Left lung (tissue), 10 donors: ENCODE results near the gene MLST8. TPM values are rescaled to one million over a fixed set of nuclear protein-coding genes. Genes with fewer than 3 reads are reported as not detected.

Experiments used
- ATAC-seq: fragments of 200-7000 bp; cut with Tn5 transposase; one replicate; pipeline ENCODE4 v1.9.1; 2020; ENCODE audit warnings: moderate library complexity
- DNase-seq, 4 donors: peaks; one replicate each; pipeline ENCODE4 v3.0.0-alpha.2; 2013 to 2020
- H3K27ac ChIP-seq, 2 donors: fragments of 200-600 bp; sonication (generic) in 1 of 2; one replicate each; pipeline versions ENCODE4 v1.5.0 to v1.8.0; 2020 to 2021
- H3K27me3 ChIP-seq, 2 donors: fragments of 200-600 bp; sonication (generic) in 1 of 2; one replicate each; pipeline versions ENCODE4 v1.5.0 to v1.8.0; 2020 to 2021
- H3K36me3 ChIP-seq, 2 donors: fragments of 200-600 bp; sonication (generic) in 1 of 2; one replicate each; pipeline versions ENCODE4 v1.5.0 to v1.8.0; 2020 to 2021
- H3K4me1 ChIP-seq, 2 donors: fragments of 200-600 bp; one replicate each; pipeline ENCODE4 v1.8.0; 2021
- H3K4me3 ChIP-seq, 2 donors: fragments of 200-600 bp; sonication (generic) in 1 of 2; one replicate each; pipeline versions ENCODE4 v1.5.0 to v1.8.0; 2020 to 2021; ENCODE audit warnings: mild to moderate bottlenecking in 1 of 2
- H3K9me3 ChIP-seq, 2 donors: fragments of 200-600 bp; sonication (generic) in 1 of 2; one replicate each; pipeline versions ENCODE4 v1.5.0 to v1.8.0; 2020 to 2021
- intact Hi-C, 2 donors: fragments of 100-400 bp; cut with DNase I; formaldehyde crosslinking; loops; one replicate each; pipeline versions ENCODE4 v1.11.2 to v1.14.2; 2022
- polyA plus RNA-seq, 6 donors: library from polyadenylated mRNA; unstranded; fragments of 120-200 nt; gene quantifications; one replicate each; pipeline ENCODE4 v1.2.1, GENCODE V29; 2013; ENCODE audit not compliant: insufficient read length in 6 of 6
- total RNA-seq, 2 donors: library from RNA; stranded (reverse); fragmentation: NEBNext Ultra II Directional; extraction: Animal tissue kit (Norgen Biotek cat#: 25700); gene quantifications; one replicate each; pipeline ENCODE4 v1.2.1, GENCODE V29; 2021
- TF ChIP-seq, protein P1 (sequence below), 2 donors: fragments of 200-600 bp; sonication (generic) in 1 of 2; IDR thresholded peaks; one replicate each; pipeline versions ENCODE4 v1.5.0 to v1.8.0; 2021; ENCODE audit warnings: antibody characterized with exemption in 2 of 2
- donor health status: DM: no; HTN: yes; CAD: no.
- donor health status: DM: no; HTN: no; CAD: no.

The MLST8 gene
- total and polyA plus RNA-seq, 8 donors, result 29.8 to 40.3 (median 37.0) TPM

GRCh38 chr16:2211923-2212347, 6.7 kb downstream of the MLST8 start:
- no peak overlapping the region for H3K4me3 ChIP-seq
- peaks cover 21 to 47% of the 10 kb centered on the region in 2 donors for H3K4me1 ChIP-seq
- H3K9me3 ChIP-seq, result no peaks in the 10 kb centered on the region
- peak overlapping the region; percentile 8 to 68 for H3K27ac ChIP-seq
- intact Hi-C loops, result no loop called here
- DNase-seq (no peak), ATAC-seq (no peak)
- H3K36me3 ChIP-seq, result peaks cover 0 to 55% of the 10 kb centered on the region in 2 donors
- TF ChIP-seq, protein P1, sequence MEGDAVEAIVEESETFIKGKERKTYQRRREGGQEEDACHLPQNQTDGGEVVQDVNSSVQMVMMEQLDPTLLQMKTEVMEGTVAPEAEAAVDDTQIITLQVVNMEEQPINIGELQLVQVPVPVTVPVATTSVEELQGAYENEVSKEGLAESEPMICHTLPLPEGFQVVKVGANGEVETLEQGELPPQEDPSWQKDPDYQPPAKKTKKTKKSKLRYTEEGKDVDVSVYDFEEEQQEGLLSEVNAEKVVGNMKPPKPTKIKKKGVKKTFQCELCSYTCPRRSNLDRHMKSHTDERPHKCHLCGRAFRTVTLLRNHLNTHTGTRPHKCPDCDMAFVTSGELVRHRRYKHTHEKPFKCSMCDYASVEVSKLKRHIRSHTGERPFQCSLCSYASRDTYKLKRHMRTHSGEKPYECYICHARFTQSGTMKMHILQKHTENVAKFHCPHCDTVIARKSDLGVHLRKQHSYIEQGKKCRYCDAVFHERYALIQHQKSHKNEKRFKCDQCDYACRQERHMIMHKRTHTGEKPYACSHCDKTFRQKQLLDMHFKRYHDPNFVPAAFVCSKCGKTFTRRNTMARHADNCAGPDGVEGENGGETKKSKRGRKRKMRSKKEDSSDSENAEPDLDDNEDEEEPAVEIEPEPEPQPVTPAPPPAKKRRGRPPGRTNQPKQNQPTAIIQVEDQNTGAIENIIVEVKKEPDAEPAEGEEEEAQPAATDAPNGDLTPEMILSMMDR (IDR thresholded peaks at IDR 0.05), result no peak
- no peaks in the 10 kb centered on the region for H3K27me3 ChIP-seq

DNA sequence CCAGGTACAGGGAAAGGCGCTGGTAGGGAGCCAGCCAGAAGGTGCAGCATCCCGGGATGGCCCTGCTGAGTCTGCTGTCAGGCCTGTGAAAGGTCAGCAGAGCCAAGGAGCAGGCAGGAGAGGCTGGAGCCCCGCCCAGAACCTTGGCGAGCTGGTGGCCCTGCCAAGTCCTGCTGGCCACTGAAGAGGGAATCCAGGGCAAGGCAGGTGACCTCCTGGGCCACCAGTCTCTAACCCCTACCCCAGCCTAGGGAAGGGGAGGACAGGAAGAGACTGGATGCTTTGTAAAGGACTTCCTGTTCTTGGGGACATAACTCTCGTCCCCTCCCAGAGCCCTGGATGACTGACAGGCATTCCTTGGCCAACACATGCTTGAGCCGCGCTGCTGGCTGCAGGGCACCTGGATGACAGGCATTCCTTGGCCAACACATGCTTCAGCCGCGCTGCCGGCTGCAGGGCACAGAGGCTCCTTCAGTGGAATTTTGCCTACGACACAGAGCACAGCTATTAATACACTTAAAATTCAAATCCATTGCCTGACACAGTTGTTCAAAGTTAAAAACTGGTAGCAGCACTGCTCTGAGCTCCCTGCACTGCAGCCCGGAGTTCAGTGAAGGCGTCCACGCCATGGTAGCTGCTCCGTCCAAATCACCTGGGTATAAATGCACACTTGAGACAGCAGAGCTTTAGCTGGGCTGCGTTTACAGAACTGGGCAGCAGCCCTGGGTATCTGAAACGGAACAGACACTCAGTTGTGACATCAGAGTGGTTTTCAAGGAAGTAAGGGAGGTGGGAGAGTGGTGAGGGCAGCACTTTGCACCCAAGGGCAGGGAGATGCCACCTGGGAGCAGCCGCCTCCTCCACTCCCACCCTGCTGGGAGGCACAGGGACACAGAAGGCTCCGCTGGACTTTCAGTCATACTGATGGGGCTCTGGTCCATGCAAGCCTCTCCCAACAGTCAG, 7.4 kb downstream of the MLST8 start:
- H3K36me3 ChIP-seq, result peaks cover 0 to 48% of the 10 kb centered on the region in 2 donors
- H3K27ac ChIP-seq, result peak overlapping the region; percentile 8 to 68
- DNase-seq, result peak in 2 of 4 donors; percentile 59 to 82
- no peaks in the 10 kb centered on the region for H3K9me3 ChIP-seq
- H3K4me3 ChIP-seq, result peak overlapping the region in 1 of 2 donors; percentile 87
- ATAC-seq, result peak; percentile 32
- intact Hi-C loops, result no loop called here
- no peaks in the 10 kb centered on the region for H3K27me3 ChIP-seq
- TF ChIP-seq, protein P1 (IDR thresholded peaks at IDR 0.05), result no peak
- H3K4me1 ChIP-seq, result peaks cover 21 to 41% of the 10 kb centered on the region in 2 donors

DNA sequence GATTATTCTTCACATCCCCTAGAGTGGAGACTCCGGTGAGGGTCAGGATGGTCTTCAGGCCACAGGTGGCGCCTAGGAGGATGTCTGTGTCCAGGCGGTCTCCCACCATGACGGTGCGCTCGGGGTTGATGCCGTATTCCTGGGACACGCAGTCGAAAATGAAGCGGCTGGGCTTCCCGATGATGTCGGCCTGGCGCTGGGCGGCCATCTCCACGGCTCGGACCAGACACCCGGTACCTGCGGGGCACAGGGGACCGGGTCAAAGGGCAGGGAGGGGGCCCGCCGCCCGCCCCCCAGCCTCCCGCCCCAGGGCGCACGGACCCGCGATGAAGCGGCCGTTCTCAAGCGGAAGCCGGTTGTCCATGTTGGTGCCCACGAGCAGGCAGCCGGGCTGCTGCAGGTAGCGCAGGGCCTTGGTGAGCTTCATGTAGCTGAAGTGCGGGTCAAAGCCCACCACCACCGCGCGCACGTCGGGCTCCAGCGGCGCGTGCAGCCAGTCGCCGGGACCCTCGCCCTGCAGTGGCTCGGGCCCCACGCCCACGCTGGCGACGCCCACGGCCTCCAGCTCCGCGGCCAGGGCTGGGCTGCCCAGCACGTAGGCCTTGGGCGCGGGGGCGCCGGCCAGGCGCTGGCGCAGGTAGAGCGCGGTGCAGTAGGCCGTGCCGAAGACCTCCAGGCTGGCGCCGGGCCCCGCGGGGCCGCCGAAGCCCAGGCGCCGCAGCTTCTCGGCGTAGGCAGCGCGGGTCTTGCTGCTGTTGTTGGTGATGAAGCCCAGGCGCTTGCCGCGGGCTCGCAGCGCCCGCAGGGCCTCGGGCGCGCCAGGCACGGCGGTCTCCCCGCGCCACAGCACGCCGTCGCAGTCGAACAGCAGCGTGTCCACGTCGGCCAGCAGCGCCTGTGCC, 8.8 kb downstream of the MLST8 start:
- Histone ChIP-seq H3K9me3 (no peaks in the 10 kb centered on the region), H3K27ac (peak overlapping the region; percentile 26 to 84), H3K27me3 (no peaks in the 10 kb centered on the region), H3K4me1 (peaks cover 21 to 37% of the 10 kb centered on the region in 2 donors), H3K36me3 (peaks cover 0 to 34% of the 10 kb centered on the region in 2 donors), H3K4me3 (peak overlapping the region; percentile 69 to 87)
- TF ChIP-seq, protein P1 (IDR thresholded peaks at IDR 0.05), result no peak
- peak in 1 of 4 donors; percentile 82 for DNase-seq
- ATAC-seq, result no peak
- intact Hi-C loops, result no loop called here

GRCh38 chr16:2214719-2214968, 9.4 kb downstream of the MLST8 start, which contains the start of gene PGP:
Gene PGP, minus strand, starts transcription at chr16:2214840. Its CDS starts 63 bp downstream, at chr16:2214777.
- intact Hi-C loops, result no loop called here
- H3K36me3 ChIP-seq, result peaks cover 0 to 28% of the 10 kb centered on the region in 2 donors
- H3K9me3 ChIP-seq, result no peaks in the 10 kb centered on the region
- peaks cover 21 to 37% of the 10 kb centered on the region in 2 donors for H3K4me1 ChIP-seq
- DNase-seq (no peak), ATAC-seq (peak; percentile 92)
- TF ChIP-seq, protein P1 (IDR thresholded peaks at IDR 0.05), result no peak
- H3K4me3 ChIP-seq, result peak within 1 kb of the TSS; percentile 69 to 87
- H3K27me3 ChIP-seq, result no peaks in the 10 kb centered on the region
- H3K27ac ChIP-seq, result peak within 1 kb of the TSS; percentile 93 to 96
